AG04450 (cell line): Measurements from ENCODE around the gene AFF3. TPM values are rescaled to one million over a fixed set of nuclear protein-coding genes. Genes with fewer than 3 reads are reported as not detected.

Experiments used
- CTCF ChIA-PET: fragments of 300-600, 350-600 bp; formaldehyde crosslinking; extraction: SDS; loops from one replicate; lab custom pipeline; 2022; ENCODE audit warnings: antibody characterized with exemption, inconsistent platforms; lab: Charles Lee
- POLR2A ChIA-PET: fragments of 350-600 bp; formaldehyde crosslinking; extraction: SDS; loops from one replicate; lab custom pipeline; 2021; ENCODE audit warnings: antibody characterized with exemption, inconsistent platforms; lab: Yijun Ruan, JAX
- DNase-seq: peaks from one replicate; pipeline ENCODE4 v3.0.0-alpha.2; 2011; ENCODE audit warnings: low read depth, low spot score
- H3K27ac ChIP-seq: one replicate; pipeline ENCODE4 v1.5.1; 2012; ENCODE audit warnings: low read depth, low read length, control low read depth
- H3K27me3 ChIP-seq: one replicate; pipeline ENCODE4 v1.6.0; 2012; ENCODE audit warnings: low read length; ENCODE audit not compliant: control insufficient read depth, insufficient read depth
- H3K4me3 ChIP-seq: 2 replicates; pipeline ENCODE4 v1.5.1; 2011; ENCODE audit warnings: mild to moderate bottlenecking, low read depth, low read length, control low read depth
- H3K9me3 ChIP-seq: 2 replicates; pipeline ENCODE4 v1.5.1; 2012; ENCODE audit warnings: low read length; ENCODE audit not compliant: control insufficient read depth, insufficient read depth
- polyA plus RNA-seq: library from polyadenylated mRNA; depleted of rRNA; stranded (reverse); fragments of >200 nt; gene quantifications from 2 replicates; pipeline ENCODE4 v1.2.3, GENCODE V29; 2011
- TF ChIP-seq, protein P1 (sequence below): IDR thresholded peaks from 2 replicates; pipeline ENCODE4 v1.5.1; 2011; ENCODE audit warnings: low read depth, low read length, control low read depth, inconsistent platforms

AFF3 gene
- polyA plus RNA-seq, 1 experiment, result 17.9 TPM

DNA sequence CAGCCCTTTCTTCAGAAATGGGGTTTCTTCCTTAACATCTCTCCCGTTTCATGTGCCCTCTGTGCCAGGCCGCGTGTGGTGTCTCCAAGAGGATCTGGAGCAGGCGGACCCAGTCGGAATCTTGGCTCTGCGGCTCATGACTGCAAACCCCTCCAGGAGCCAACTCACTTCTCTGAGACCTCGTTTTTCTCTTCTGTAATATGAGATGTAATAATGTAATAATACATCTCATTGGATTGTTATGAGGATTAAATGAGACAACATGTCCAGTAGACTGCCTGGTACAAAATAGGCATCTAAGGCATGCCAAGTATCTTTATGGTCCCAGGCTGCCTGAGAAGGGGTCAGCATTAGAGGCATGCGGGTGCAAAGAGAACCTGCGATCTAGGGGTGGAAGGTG lies 431.2 kb downstream of the AFF3 start:
- no peak for DNase-seq
- H3K4me3 ChIP-seq, result no peak overlapping the region
- TF ChIP-seq, protein P1, sequence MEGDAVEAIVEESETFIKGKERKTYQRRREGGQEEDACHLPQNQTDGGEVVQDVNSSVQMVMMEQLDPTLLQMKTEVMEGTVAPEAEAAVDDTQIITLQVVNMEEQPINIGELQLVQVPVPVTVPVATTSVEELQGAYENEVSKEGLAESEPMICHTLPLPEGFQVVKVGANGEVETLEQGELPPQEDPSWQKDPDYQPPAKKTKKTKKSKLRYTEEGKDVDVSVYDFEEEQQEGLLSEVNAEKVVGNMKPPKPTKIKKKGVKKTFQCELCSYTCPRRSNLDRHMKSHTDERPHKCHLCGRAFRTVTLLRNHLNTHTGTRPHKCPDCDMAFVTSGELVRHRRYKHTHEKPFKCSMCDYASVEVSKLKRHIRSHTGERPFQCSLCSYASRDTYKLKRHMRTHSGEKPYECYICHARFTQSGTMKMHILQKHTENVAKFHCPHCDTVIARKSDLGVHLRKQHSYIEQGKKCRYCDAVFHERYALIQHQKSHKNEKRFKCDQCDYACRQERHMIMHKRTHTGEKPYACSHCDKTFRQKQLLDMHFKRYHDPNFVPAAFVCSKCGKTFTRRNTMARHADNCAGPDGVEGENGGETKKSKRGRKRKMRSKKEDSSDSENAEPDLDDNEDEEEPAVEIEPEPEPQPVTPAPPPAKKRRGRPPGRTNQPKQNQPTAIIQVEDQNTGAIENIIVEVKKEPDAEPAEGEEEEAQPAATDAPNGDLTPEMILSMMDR, result no peak
- peak overlapping the region; percentile 41 for H3K27ac ChIP-seq
- ChIA-PET POLR2A (no interaction called here), CTCF (no interaction called here)
- H3K27me3 ChIP-seq, result no peaks in the 10 kb centered on the region
- no peaks in the 10 kb centered on the region for H3K9me3 ChIP-seq

DNA sequence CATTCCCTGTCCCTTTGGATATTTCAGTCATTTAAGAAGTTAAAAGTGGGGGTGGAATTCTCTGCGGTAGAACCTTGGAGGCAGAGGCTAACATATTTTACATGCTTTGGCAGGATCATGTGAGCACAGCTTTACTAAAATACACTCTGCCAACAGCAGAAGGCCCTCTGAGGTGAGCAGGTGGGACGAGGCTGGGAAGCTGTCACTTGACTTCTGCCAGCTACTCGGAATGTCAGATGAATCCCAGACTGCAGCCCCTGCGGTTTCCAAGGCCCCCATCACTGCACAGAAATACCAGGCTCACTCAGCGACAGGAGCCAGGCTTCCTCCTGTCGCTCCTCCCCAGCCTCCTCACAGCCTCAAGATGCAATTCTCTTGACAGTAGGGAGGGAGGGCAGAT lies 431.7 kb downstream of the AFF3 start:
- POLR2A ChIA-PET, result no interaction called here
- CTCF ChIA-PET, result no interaction called here
- TF ChIP-seq, protein P1, result no peak
- Histone ChIP-seq H3K9me3 (no peaks in the 10 kb centered on the region), H3K27me3 (no peaks in the 10 kb centered on the region), H3K27ac (peak overlapping the region; percentile 41), H3K4me3 (no peak overlapping the region)
- DNase-seq, result no peak

DNA sequence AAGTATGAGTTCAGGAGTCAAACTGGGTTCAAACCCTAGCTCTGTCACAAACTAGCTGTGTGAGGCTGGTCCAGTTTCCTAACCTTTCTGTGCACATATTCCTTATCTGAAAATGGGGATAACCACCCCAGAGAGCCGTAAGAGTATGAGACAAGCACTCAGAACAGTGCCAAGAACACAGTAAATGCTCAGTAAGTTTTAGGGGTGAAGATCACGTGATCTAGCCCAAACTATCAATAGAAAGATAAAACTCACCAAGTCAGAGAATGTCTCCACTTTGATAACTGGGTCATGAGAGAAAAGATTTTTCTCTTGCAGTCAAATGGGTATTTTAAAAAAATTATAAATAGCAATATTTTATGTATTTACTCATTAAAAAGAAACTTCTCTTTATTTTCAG lies 433.2 kb downstream of the AFF3 start:
- TF ChIP-seq, protein P1, result no peak
- ChIA-PET POLR2A (no interaction called here), CTCF (interaction anchor here (0.9 to 1.4 kb wide), 2 partner anchors 150 to 671 kb away, joined by 3 to 9 read pairs; no protein-coding TSS in a partner anchor)
- Histone ChIP-seq H3K4me3 (no peak overlapping the region), H3K27me3 (no peaks in the 10 kb centered on the region), H3K9me3 (no peaks in the 10 kb centered on the region), H3K27ac (no peak overlapping the region)
- DNase-seq, result no peak

DNA sequence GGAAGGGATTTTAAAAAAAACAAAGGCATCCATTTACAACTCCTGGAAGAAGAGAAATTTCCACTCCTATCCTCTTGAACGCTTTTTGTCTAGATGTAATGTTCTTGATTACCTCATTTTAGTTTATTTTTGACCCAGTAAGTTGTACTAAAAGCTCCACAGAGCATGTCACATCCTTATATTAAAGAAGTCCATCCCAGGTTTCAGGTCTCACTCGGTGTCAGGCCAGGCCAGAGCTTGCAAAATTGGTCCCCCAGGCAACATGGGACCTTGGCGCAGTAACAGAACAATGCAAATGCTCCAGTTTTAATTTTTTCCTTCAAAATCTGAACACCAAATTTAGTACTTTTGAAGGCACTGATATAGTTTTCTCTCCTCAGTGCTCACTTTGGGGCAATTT lies 434.2 kb downstream of the AFF3 start:
- TF ChIP-seq, protein P1, result no peak
- POLR2A ChIA-PET, result no interaction called here

DNA sequence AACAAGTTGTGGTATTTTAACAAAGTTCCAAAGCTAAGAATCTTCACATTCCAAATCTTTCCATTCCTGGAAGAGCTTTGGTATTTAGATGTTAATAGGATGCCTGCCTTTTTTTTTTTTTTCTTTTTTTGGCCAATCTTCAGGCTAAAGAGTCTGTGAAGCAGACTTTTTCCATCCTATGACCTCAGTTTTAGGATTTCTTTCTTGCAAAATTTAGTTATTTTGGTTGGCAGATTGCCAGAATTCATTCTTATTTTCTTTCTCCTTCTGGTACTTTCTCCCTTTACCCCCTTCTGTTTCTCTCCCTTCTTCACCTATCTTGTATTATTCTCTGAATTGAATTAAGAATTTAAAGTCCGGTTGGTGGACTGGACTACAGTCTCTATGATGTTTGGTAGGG lies 434.8 kb downstream of the AFF3 start:
- no peaks in the 10 kb centered on the region for H3K27me3 ChIP-seq
- DNase-seq, result peak; percentile 43
- H3K27ac ChIP-seq, result no peak overlapping the region
- POLR2A ChIA-PET, result interaction anchor here (1.3 kb wide), 1 partner anchor 9 kb away, joined by 4 read pairs; no protein-coding TSS in a partner anchor
- H3K9me3 ChIP-seq, result no peaks in the 10 kb centered on the region
- CTCF ChIA-PET, result no interaction called here
- TF ChIP-seq, protein P1, result no peak
- H3K4me3 ChIP-seq, result no peak overlapping the region

More for the DNA sequence above, 434.2 kb downstream of the AFF3 start:
- no peak overlapping the region for H3K27ac ChIP-seq
- H3K27me3 ChIP-seq, result no peaks in the 10 kb centered on the region
- no peak for DNase-seq
- no peaks in the 10 kb centered on the region for H3K9me3 ChIP-seq
- CTCF ChIA-PET, result interaction anchor here (0.9 kb wide), 1 partner anchor 672 kb away, joined by 3 read pairs; no protein-coding TSS in a partner anchor
- no peak overlapping the region for H3K4me3 ChIP-seq
